Measurements from ENCODE around the gene MXD4.

Gene MXD4

GRCh38 chr4:2274320-2275043, 12.6 kb upstream of the MXD4 start:
- no peak for DNase-seq (ENCODE audit: low read depth)
- no peak for TF ChIP-seq CTCF (IDR thresholded peaks at IDR 0.05; ENCODE audit: insufficient read depth, low read depth, low read length, missing control alignments)
- H3K4me3 ChIP-seq (ENCODE audit: low read length) = no peak overlapping the region

- TF ChIP-seq CTCF (IDR thresholded peaks at IDR 0.05; ENCODE audit: insufficient read depth, low read depth, low read length, missing control alignments) = no peak
- no peak overlapping the region for H3K4me3 ChIP-seq (ENCODE audit: low read length)
- DNase-seq (ENCODE audit: low read depth) = no peak
Observed at GRCh38 chr4:2273657-2274319, 11.9 kb upstream of the MXD4 start.

GRCh38 chr4:2273221-2273620, 11.3 kb upstream of the MXD4 start:
- DNase-seq (ENCODE audit: low read depth) = no peak
- H3K4me3 ChIP-seq (ENCODE audit: low read length) = no peak overlapping the region
- no peak for TF ChIP-seq CTCF (IDR thresholded peaks at IDR 0.05; ENCODE audit: insufficient read depth, low read depth, low read length, missing control alignments)

- DNase-seq (ENCODE audit: low read depth) = no peak
- TF ChIP-seq CTCF (IDR thresholded peaks at IDR 0.05; ENCODE audit: insufficient read depth, low read depth, low read length, missing control alignments) = no peak
Observed at GRCh38 chr4:2272828-2273120, 10.9 kb upstream of the MXD4 start.

GRCh38 chr4:2272026-2272827, 10.3 kb upstream of the MXD4 start:
- H3K4me3 ChIP-seq (ENCODE audit: low read length) = no peak overlapping the region
- no peak for TF ChIP-seq CTCF (IDR thresholded peaks at IDR 0.05; ENCODE audit: insufficient read depth, low read depth, low read length, missing control alignments)
- DNase-seq (ENCODE audit: low read depth) = no peak

More at GRCh38 chr4:2272828-2273120, 10.9 kb upstream of the MXD4 start:
- H3K4me3 ChIP-seq (ENCODE audit: low read length) = no peak overlapping the region

- no peak for DNase-seq (ENCODE audit: low read depth)
- no peak overlapping the region for H3K4me3 ChIP-seq (ENCODE audit: low read length)
- TF ChIP-seq CTCF (IDR thresholded peaks at IDR 0.05; ENCODE audit: insufficient read depth, low read depth, low read length, missing control alignments) = no peak
Observed at GRCh38 chr4:2271279-2272025, 9.5 kb upstream of the MXD4 start.

All from epithelial cell of esophagus (primary cell).